GM12801 (cell line): ENCODE results near the gene NUMA1.

Experiments used
- TF ChIP-seq, protein P1 (sequence below): IDR thresholded peaks from one replicate; pipeline ENCODE4 v1.5.1; 2011; ENCODE audit warnings: control low read depth; ENCODE audit not compliant: insufficient read length; ENCODE audit errors: extremely low read depth

Gene NUMA1

DNA sequence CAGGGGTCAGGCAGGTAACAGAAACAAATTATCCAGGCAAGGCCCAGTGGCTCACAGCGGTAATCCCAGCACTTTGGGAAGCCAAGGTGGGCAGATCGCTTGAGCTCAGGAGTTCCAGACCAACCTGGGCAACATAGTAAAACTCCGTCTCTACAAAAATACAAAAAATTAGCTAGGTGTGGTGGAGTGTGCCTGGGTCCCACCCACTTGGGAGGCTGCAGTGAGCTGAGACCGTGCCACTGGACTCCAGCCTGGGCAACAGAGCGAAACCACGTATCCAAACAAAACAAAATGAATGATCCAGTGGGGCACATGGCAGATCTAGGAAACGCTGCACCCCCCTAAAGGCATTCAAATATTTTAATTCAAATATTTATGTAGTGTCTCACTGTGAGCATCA is 9.9 kb downstream of the NUMA1 start:
- TF ChIP-seq, protein P1, sequence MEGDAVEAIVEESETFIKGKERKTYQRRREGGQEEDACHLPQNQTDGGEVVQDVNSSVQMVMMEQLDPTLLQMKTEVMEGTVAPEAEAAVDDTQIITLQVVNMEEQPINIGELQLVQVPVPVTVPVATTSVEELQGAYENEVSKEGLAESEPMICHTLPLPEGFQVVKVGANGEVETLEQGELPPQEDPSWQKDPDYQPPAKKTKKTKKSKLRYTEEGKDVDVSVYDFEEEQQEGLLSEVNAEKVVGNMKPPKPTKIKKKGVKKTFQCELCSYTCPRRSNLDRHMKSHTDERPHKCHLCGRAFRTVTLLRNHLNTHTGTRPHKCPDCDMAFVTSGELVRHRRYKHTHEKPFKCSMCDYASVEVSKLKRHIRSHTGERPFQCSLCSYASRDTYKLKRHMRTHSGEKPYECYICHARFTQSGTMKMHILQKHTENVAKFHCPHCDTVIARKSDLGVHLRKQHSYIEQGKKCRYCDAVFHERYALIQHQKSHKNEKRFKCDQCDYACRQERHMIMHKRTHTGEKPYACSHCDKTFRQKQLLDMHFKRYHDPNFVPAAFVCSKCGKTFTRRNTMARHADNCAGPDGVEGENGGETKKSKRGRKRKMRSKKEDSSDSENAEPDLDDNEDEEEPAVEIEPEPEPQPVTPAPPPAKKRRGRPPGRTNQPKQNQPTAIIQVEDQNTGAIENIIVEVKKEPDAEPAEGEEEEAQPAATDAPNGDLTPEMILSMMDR, result no peak

DNA sequence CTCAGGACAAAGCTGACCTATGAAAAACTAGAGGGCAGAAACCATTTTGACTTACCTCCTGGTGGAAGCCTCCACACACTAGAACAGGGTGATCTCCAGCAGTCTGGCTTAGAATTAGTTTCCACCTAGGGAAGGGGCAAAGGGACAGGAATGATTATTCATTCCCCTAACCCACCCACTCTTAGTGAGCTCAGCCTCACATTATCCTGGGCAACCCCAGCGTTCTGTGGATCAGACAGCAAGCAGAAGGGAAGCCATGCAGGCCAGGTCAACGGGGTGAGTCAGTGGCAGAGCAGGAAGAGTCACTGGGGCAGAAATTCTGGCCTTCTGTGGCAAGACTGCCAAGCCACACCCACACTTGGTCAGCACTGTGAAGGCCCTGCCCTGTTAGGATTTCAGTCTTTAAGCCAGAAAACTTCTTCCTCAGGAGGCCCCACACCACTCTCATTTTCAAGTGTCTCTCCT is 10.5 kb downstream of the NUMA1 start:
- TF ChIP-seq, protein P1, result no peak

DNA sequence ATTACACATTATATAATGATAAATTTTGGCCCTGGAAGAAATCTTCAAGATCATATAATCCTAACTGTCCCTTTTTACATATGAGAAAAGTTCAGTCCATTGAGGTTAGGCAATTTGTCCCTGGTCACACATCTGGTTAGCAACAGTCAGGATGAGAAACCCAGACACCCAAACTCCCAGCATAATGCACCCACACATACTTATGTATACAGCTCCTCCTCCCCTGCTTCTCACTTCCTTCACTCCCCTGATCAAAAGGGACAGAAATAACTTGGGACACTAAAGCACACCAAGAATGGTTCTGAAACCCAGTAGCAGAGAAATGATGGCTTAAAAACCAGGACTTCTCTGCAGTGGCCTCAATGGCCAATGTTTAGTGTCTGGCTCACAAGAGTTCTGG is 11.1 kb downstream of the NUMA1 start:
- TF ChIP-seq, protein P1, result no peak

DNA sequence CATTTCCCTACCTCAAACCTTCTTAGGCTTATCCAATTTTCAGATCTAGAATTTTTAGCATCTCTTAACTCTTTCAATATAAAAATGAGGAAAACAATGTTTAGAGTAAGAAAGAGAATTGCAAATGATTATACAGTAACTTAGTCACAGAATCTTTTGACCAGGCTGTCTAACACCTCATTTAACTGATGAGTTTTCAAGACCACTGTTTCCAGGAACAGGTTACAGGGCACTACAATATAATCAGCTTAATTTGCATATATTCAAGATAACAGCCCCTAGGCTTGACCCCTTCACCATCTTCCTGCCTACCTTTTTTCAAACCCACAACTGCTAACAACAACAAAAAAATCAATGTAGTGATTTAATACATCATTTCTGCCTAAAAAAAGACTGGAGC is 12.7 kb downstream of the NUMA1 start:
- TF ChIP-seq, protein P1, result no peak

DNA sequence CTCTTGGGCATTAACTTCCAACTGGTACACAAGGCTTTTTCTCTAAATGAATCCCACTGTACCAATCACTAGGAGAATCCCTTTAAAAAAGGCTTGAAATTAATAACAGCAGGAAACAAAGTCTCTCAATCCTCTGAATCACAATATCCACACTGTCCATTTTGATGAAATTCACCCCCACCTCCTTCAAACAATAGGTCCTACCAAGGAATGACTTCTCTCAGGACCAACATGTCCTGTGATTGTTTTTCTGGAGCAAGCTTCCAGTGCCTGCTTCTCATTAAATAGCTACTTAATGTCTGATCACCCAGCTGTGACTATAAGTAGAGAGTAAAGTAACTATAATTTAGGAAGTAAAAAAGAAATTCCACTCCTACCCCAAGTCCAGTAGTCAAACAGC is 13.1 kb downstream of the NUMA1 start:
- TF ChIP-seq, protein P1, result no peak

DNA sequence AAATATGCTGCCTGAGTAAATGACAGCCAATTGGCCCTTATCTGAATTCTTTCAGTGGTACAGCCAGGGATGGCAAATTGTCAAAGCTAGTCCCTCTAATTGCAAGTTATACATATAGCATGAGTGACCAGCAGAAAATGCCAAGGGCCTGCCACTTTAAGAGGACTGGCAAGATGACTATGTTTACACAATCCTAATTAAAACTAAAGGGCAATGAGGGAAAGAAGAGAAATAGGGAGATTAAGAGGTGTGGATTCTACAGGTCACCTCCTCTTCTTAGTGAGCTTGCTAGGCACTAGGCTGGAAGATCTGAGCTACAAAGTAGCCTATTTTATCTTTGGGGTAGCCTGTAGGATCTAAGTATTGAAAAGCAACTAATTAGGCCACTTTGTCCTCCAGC is 13.5 kb downstream of the NUMA1 start:
- TF ChIP-seq, protein P1, result no peak

DNA sequence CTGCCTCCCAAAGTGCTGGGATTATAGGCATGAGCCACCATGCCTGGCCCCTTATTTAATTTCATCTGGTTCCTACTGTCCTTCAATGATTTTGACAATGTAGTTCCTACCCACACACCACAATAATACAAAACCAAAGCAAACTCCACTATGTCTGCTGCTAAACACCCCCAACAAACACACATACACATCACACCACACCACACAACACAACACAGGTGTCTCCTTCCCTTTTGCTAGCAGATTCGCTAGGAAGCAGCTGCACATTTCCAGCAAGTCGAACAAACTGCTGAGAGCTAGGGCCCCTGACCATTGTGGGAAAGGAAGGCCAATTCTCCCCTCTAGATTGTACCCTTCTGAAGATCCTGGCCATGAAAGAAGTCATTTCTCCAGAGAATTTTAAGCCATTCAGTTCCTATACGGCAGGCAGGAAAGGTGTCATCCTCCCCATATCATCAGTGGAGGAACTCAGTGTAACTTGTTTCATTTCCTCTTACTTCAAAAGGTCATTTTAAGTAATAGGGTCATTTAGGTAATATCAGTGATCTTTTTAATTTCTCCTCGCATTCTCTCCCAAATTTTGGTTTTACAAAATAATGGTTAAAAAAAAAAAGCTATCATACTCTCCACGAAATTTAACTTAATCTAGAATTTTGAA is 18.5 kb downstream of the NUMA1 start:
- TF ChIP-seq, protein P1, result no peak
